ENCODE measurements around the gene TTC9B. TPM values are rescaled to one million over a fixed set of nuclear protein-coding genes. Genes with fewer than 3 reads are reported as not detected.

TTC9B gene
- total RNA-seq (0.09 TPM), polyA plus RNA-seq (ENCODE audit: insufficient read depth in 1 of 8, insufficient read length in 8 of 8, low replicate concordance in 1 of 8) (under 1 TPM in 5 of 8 donors, not detected in 3; 0.08 to 0.13 (median 0.12) TPM)
- long read RNA-seq, donor 1, partial matches to known transcripts: 0 of 1 reads
- long read RNA-seq, donor 1, other reads (novel, unspliced or antisense): 0 of 1 reads
- long read RNA-seq, donor 2: 0 reads
- long read RNA-seq, donor 3, partial matches to known transcripts: 0 of 1 reads
- long read RNA-seq, donor 3, other reads (novel, unspliced or antisense): 0 of 1 reads
- long read RNA-seq, donor 4: 0 reads
- long read RNA-seq, donor 5: 0 reads
- long read RNA-seq, donor 6: 0 reads
- long read RNA-seq, donor 7, partial matches to known transcripts: 0 of 3 reads
- long read RNA-seq, donor 7, other reads (novel, unspliced or antisense): 0 of 3 reads
- long read RNA-seq, donor 8, partial matches to known transcripts: 0 of 2 reads
- long read RNA-seq, donor 8, other reads (novel, unspliced or antisense): 0 of 2 reads
- long read RNA-seq, donor 9, partial matches to known transcripts: 0 of 1 reads
- long read RNA-seq, donor 9, other reads (novel, unspliced or antisense): 0 of 1 reads
- long read RNA-seq, donor 10, partial matches to known transcripts: 0 of 1 reads
- long read RNA-seq, donor 10, other reads (novel, unspliced or antisense): 0 of 1 reads
- long read RNA-seq, donor 11: 0 reads

- Histone ChIP-seq H3K4me3 (ENCODE audit: low read length) (no peak within 1 kb of the TSS), H3K9me3 (replicated peaks; ENCODE audit: control insufficient read depth, low read depth, low read length) (no peaks in the 10 kb centered on the region), H3K36me3 (ENCODE audit: control insufficient read depth, insufficient read depth, low read length) (no peaks in the 10 kb centered on the region), H3K4me1 (ENCODE audit: control insufficient read depth, insufficient read depth, low read length) (no peaks in the 10 kb centered on the region), H3K27me3 (ENCODE audit: control insufficient read depth, insufficient read depth, low read length) (peaks cover 56% of the 10 kb centered on the region), H3K27ac (ENCODE audit: low read length) (no peak within 1 kb of the TSS)
- peak; percentile 39 for DNase-seq
- 2% methylated on average over 65 of the region's 75 CpGs for WGBS (ENCODE audit: insufficient coverage)
These were observed at the start of gene TTC9B for GRCh38 chr19:40217934-40218890. Gene TTC9B (minus strand): TSS chr19:40218384. CDS start chr19:40218381, 3 bp downstream.

GRCh38 chr19:40267601-40267997, 49.4 kb upstream of the TTC9B start:
- Histone ChIP-seq H3K4me3 (ENCODE audit: low read length) (no peak overlapping the region), H3K4me1 (ENCODE audit: control insufficient read depth, insufficient read depth, low read length) (peaks cover 51% of the 10 kb centered on the region), H3K27ac (ENCODE audit: low read length) (no peak overlapping the region), H3K27me3 (ENCODE audit: control insufficient read depth, insufficient read depth, low read length) (no peaks in the 10 kb centered on the region), H3K9me3 (replicated peaks; ENCODE audit: control insufficient read depth, low read depth, low read length) (no peaks in the 10 kb centered on the region), H3K36me3 (ENCODE audit: control insufficient read depth, insufficient read depth, low read length) (peaks cover 44% of the 10 kb centered on the region)
- 84% methylated on average over 5 of the region's 6 CpGs for WGBS (ENCODE audit: insufficient coverage)
- DNase-seq: no peak

- Histone ChIP-seq H3K27me3 (ENCODE audit: control insufficient read depth, insufficient read depth, low read length) (no peaks in the 10 kb centered on the region), H3K36me3 (ENCODE audit: control insufficient read depth, insufficient read depth, low read length) (peaks cover 44% of the 10 kb centered on the region), H3K9me3 (replicated peaks; ENCODE audit: control insufficient read depth, low read depth, low read length) (peaks cover 2% of the 10 kb centered on the region), H3K4me3 (ENCODE audit: low read length) (no peak overlapping the region), H3K27ac (ENCODE audit: low read length) (no peak overlapping the region), H3K4me1 (ENCODE audit: control insufficient read depth, insufficient read depth, low read length) (peaks cover 51% of the 10 kb centered on the region)
- no peak for DNase-seq
- WGBS (ENCODE audit: insufficient coverage): 75% methylated on average over 15 of the region's 15 CpGs
These were observed 48.9 kb upstream of the TTC9B start for GRCh38 chr19:40266912-40267600.

- peak; percentile 69 for DNase-seq
- peaks cover 51% of the 10 kb centered on the region for H3K4me1 ChIP-seq (ENCODE audit: control insufficient read depth, insufficient read depth, low read length)
These were observed 47.9 kb upstream of the TTC9B start for GRCh38 chr19:40266119-40266518.

GRCh38 chr19:40265763-40266099, 47.5 kb upstream of the TTC9B start:
- no peaks in the 10 kb centered on the region for H3K27me3 ChIP-seq (ENCODE audit: control insufficient read depth, insufficient read depth, low read length)
- no peak for DNase-seq
- peaks cover 2% of the 10 kb centered on the region for H3K9me3 ChIP-seq (replicated peaks; ENCODE audit: control insufficient read depth, low read depth, low read length)
- 80% methylated on average over 4 of the region's 6 CpGs for WGBS (ENCODE audit: insufficient coverage)
- peak overlapping the region; percentile 19 for H3K4me3 ChIP-seq (ENCODE audit: low read length)
- H3K4me1 ChIP-seq (ENCODE audit: control insufficient read depth, insufficient read depth, low read length): peaks cover 51% of the 10 kb centered on the region
- H3K36me3 ChIP-seq (ENCODE audit: control insufficient read depth, insufficient read depth, low read length): peaks cover 39% of the 10 kb centered on the region
- peak overlapping the region; percentile 83 for H3K27ac ChIP-seq (ENCODE audit: low read length)

More at GRCh38 chr19:40266119-40266518, 47.9 kb upstream of the TTC9B start:
- Histone ChIP-seq H3K36me3 (ENCODE audit: control insufficient read depth, insufficient read depth, low read length) (peaks cover 39% of the 10 kb centered on the region), H3K9me3 (replicated peaks; ENCODE audit: control insufficient read depth, low read depth, low read length) (peaks cover 2% of the 10 kb centered on the region), H3K27me3 (ENCODE audit: control insufficient read depth, insufficient read depth, low read length) (no peaks in the 10 kb centered on the region), H3K27ac (ENCODE audit: low read length) (peak overlapping the region; percentile 83), H3K4me3 (ENCODE audit: low read length) (peak overlapping the region; percentile 19)
- 79% methylated on average over 17 of the region's 17 CpGs for WGBS (ENCODE audit: insufficient coverage)

- Histone ChIP-seq H3K4me3 (ENCODE audit: low read length) (peak overlapping the region; percentile 19), H3K27me3 (ENCODE audit: control insufficient read depth, insufficient read depth, low read length) (no peaks in the 10 kb centered on the region), H3K9me3 (replicated peaks; ENCODE audit: control insufficient read depth, low read depth, low read length) (peaks cover 2% of the 10 kb centered on the region), H3K4me1 (ENCODE audit: control insufficient read depth, insufficient read depth, low read length) (peaks cover 46% of the 10 kb centered on the region), H3K27ac (ENCODE audit: low read length) (peak overlapping the region; percentile 83), H3K36me3 (ENCODE audit: control insufficient read depth, insufficient read depth, low read length) (peaks cover 37% of the 10 kb centered on the region)
- WGBS (ENCODE audit: insufficient coverage): 92% methylated on average over 22 of the region's 22 CpGs
- DNase-seq: no peak
These were observed 47.0 kb upstream of the TTC9B start for GRCh38 chr19:40265055-40265762.

- peaks cover 2% of the 10 kb centered on the region for H3K9me3 ChIP-seq (replicated peaks; ENCODE audit: control insufficient read depth, low read depth, low read length)
- H3K4me1 ChIP-seq (ENCODE audit: control insufficient read depth, insufficient read depth, low read length): peaks cover 42% of the 10 kb centered on the region
- H3K27ac ChIP-seq (ENCODE audit: low read length): no peak overlapping the region
- H3K36me3 ChIP-seq (ENCODE audit: control insufficient read depth, insufficient read depth, low read length): peaks cover 31% of the 10 kb centered on the region
- 72% methylated on average over 18 of the region's 19 CpGs for WGBS (ENCODE audit: insufficient coverage)
- no peak overlapping the region for H3K4me3 ChIP-seq (ENCODE audit: low read length)
- H3K27me3 ChIP-seq (ENCODE audit: control insufficient read depth, insufficient read depth, low read length): no peaks in the 10 kb centered on the region
- DNase-seq: no peak
These were observed 46.3 kb upstream of the TTC9B start for GRCh38 chr19:40264314-40265054.

- 89% methylated on average over 23 of the region's 24 CpGs for WGBS (ENCODE audit: insufficient coverage)
- no peak overlapping the region for H3K27ac ChIP-seq (ENCODE audit: low read length)
- H3K4me1 ChIP-seq (ENCODE audit: control insufficient read depth, insufficient read depth, low read length): peaks cover 42% of the 10 kb centered on the region
- peaks cover 30% of the 10 kb centered on the region for H3K36me3 ChIP-seq (ENCODE audit: control insufficient read depth, insufficient read depth, low read length)
- no peak overlapping the region for H3K4me3 ChIP-seq (ENCODE audit: low read length)
- peaks cover 2% of the 10 kb centered on the region for H3K9me3 ChIP-seq (replicated peaks; ENCODE audit: control insufficient read depth, low read depth, low read length)
- no peaks in the 10 kb centered on the region for H3K27me3 ChIP-seq (ENCODE audit: control insufficient read depth, insufficient read depth, low read length)
- DNase-seq: no peak
These were observed 45.5 kb upstream of the TTC9B start for GRCh38 chr19:40263440-40264313.
